Uterus (tissue), 2 donors: ENCODE measurements around the gene MAGOH.

Experiments used
- POLR2A ChIP-seq, 2 donors: fragments of 450-650 bp; IDR thresholded peaks; one replicate each; pipeline ENCODE4 v1.6.1; 2016; ENCODE audit warnings: antibody characterized with exemption in 2 of 2, mild to moderate bottlenecking in 1 of 2, moderate library complexity in 1 of 2
- TF ChIP-seq, protein P1 (sequence below), 4 experiments: fragments of 200-600 bp in 2 of 4; fragments of 450-650 bp in 2 of 4; sonication (generic) in 2 of 4; IDR thresholded peaks; one replicate each; pipeline ENCODE4 v1.5.1; 2016 to 2019; ENCODE audit warnings: antibody characterized with exemption in 4 of 4, mild to moderate bottlenecking in 2 of 4, moderate library complexity in 1 of 4

DNA sequence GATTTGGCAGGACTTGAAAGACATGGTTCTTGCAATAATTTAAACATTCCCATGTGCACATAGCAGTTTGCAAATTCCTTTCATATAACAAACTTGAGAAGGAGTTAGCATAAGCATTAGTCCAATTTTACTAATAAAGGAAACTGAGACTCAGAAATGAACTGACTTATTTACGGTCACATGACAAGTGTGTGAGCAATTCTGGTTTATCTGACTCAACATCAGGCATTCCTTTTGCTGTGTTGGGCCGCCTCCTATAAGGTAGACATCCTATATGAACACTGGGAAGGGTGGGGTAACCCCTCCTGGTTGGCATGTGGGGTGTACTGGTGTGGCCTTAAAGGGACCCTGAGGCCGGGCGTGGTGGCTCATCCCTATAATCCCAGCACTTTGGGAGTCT lies 50.2 kb downstream of the MAGOH start:
- no peak for TF ChIP-seq POLR2A (IDR thresholded peaks at IDR 0.05)
- TF ChIP-seq, protein P1, sequence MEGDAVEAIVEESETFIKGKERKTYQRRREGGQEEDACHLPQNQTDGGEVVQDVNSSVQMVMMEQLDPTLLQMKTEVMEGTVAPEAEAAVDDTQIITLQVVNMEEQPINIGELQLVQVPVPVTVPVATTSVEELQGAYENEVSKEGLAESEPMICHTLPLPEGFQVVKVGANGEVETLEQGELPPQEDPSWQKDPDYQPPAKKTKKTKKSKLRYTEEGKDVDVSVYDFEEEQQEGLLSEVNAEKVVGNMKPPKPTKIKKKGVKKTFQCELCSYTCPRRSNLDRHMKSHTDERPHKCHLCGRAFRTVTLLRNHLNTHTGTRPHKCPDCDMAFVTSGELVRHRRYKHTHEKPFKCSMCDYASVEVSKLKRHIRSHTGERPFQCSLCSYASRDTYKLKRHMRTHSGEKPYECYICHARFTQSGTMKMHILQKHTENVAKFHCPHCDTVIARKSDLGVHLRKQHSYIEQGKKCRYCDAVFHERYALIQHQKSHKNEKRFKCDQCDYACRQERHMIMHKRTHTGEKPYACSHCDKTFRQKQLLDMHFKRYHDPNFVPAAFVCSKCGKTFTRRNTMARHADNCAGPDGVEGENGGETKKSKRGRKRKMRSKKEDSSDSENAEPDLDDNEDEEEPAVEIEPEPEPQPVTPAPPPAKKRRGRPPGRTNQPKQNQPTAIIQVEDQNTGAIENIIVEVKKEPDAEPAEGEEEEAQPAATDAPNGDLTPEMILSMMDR (IDR thresholded peaks at IDR 0.05): no peak
